GM19023 (cell line): ENCODE measurements around the gene CPB2.

Experiments used
- ATAC-seq: cut with Tn5 transposase; IDR thresholded peaks from one replicate; pipeline ENCODE4 v1.9.1; 2021; ENCODE audit warnings: mild to moderate bottlenecking, moderate library complexity; ENCODE audit not compliant: unreplicated experiment

The CPB2 gene, protein sequence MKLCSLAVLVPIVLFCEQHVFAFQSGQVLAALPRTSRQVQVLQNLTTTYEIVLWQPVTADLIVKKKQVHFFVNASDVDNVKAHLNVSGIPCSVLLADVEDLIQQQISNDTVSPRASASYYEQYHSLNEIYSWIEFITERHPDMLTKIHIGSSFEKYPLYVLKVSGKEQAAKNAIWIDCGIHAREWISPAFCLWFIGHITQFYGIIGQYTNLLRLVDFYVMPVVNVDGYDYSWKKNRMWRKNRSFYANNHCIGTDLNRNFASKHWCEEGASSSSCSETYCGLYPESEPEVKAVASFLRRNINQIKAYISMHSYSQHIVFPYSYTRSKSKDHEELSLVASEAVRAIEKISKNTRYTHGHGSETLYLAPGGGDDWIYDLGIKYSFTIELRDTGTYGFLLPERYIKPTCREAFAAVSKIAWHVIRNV

DNA sequence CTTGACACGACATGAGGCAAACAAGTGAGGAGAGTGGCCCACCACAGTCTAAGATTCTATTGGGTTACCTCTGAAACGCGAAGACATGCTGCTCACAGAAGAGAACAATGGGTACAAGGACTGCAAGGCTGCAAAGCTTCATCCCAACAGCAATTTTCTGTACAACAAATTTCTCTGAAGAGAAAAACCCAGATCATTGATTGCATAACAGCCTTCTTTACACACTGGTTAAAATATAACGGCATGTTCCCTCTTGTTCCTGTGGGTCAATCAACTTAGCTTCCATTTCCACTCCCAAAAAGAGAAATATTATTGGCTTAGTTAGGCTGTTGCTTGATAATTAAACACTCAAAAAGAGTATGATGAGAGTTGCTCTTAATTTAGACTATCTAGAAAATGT lies at the start of gene CPB2:
TSS of gene CPB2 (minus strand) at position 166 of the 400 bp plus-strand sequence. CDS start at position 142, 24 bp downstream.
- ATAC-seq, result no peak

DNA sequence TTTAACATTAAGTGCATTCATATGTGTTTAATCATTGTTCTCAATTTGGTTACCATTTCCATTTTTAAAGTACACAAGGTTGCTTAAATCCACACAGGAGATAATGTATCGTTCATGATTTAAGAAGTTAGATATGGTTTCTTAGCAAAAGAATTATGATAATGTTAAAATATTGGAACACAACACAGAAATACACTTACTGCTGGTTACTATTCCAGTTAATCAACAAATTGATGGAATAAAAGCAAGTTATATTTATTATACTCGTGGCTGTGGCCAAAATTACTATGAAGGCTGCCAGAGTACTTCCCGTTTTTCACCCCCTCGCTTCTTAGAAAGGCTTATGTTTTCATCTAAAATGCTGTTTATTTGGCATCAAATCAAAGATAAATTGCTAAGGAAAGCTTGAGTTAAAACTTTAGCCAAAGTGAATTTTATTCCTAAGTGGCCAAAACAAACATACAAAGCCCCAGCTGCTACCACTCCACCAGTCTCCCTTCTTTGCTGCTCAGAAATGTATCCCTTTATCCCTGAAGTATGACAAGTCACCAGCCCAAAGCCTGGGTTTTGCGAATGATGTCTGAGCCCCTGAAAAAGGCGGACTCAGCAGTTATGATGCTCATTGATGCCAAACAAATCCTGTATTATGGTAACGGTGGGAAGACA lies 49.4 kb upstream of the CPB2 start:
- ATAC-seq, result no peak

DNA sequence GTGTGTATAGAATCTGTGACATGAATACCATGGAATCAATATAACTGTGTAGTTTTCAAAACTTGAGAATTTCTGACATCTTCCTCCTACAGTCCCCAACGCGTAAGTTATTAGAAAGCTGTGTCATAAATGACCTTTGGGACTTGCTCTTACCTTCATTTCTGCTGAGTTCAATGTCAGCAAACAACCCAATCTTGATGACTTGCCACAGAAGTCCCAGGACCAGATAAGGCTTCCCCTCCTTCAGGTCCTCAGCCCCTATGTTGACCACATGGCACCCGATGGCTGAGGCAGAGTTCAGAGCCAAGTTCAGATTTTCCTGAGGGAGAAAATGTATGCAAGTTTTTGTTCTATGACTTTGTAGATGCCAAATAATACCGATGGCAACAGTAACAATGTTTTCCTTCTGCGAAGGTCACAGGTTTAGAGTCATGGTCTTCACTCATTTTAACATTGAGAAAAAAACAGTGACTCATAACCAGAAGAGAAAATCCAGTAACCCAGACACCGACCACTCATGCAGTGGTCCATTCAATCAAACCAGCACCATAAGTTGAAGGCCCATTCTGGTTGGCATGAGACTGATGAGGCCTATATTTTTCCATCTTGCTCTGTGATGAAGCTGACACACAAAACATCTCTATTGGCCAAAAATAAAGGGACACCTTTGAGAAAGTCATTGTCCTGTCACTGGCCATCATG lies 47.9 kb upstream of the CPB2 start:
- no peak for ATAC-seq

DNA sequence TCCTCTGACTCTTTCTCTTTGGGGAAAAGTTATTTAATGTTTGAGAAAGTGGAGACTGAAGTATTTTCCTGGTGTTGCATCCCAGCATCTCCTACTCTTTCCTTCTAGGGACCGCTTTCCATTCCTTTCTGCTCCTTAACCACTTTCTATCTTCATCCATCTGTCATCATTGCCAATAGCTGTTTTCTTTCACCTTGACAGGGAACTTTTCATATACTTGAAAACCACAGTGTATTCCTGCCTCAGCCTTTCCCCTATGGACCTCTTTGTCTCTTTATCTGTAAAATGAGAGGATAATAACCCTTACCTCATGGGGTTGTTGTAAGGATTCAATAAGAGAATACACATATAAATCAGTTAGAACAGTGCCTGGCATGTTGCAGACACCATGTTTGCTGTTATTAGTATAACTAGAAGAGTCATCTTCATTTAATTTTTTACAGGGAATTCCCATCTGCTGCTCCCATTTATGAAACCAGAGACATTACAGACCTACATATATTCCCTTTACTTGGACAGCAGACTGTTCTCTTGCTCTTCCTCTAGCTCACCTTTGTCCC lies 45.4 kb upstream of the CPB2 start:
- ATAC-seq, result no peak

DNA sequence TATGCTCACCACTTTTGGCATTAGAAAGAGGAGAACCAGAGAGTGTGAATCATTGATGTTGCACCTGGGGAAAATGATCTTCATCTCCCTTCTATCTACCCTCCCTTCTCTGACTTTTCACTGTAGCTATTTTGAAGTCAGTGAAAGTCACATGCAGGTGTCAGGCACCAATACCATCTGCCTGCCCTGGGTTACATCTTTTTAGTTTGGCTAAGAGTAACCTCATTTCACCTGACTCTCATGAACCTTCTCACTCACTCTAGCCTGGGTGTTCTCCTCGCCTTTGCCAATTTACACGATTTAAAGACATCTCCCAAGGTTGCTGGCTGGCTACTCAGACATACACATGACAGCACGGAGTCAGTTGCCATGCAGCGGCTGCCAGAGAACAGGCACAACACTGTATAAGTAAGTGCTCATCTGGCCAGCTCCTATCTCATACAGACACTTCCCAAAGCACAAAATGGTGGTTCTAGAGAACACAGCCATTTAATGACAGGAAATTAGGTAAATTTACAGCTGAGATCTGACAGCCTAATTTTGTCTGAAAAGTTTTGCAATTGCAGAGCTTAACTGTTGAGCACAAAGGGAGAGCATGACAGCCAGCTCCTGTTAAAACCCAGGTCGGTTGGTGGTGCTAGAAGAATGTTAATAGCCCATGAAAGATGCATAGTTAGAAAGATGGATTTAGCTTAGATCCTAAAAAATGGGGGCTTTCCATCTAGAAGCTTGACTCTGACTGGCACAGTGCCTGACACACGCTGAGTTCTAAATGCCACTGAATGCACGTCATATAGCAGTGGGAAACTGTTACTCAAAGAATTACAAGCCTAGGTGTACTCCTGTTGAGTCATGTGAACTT lies 44.7 kb upstream of the CPB2 start:
- no peak for ATAC-seq

DNA sequence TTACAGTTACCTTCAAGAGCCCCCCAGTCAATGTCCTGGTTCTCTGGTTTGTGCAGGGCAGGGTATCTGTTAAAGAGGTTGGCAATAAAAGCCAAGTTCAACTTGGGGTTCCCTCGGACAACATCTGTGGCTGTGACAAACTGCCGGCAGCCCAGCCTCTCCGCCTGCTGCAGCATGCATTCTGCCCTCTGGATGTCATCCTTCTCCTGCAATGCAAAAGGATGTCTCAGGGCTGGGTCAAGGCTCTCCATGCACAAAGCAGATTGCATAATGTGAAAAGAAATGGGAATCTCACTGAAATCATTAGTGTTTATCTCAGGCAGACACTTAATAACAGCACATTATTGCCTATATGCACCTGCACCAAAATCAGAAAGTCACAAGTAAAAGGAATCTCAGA lies 42.1 kb upstream of the CPB2 start:
- no peak for ATAC-seq

DNA sequence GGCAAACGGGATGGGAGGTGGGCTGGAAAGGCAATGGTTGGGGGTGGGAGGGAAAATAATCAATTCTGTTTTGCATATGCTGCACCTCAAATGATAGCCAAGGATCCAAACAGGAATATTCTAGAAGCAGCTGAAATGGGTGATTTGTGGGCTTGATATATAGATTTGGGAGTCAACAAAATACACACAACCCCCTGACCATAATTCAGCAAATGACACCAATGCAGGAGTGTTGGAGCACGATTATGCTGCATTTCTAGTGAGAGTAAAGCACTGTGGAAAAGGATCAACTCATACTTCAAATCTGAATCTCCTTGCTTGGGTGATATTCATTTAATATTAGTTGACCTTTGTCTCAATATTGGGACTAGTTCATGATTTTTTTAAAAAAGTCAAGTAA lies 41.1 kb upstream of the CPB2 start:
- ATAC-seq, result no peak

DNA sequence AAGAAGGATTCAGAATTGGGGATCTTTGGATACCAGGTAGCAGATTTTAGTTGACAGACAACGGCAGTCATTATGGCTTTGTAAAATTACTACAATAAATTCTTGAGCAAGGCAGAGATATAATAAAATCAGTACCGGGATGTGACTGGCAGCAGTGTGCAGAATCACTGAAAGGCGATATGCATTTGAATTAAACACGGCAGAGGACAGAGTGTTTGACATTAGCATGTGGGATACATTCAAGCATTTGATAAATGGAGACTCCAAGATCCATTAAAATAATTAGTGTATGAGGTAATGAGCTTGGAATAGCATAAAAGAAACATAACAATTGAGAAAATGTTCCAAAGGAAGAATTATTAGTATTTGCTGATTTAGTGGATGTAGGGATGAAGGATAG lies 40.3 kb upstream of the CPB2 start:
- no peak for ATAC-seq

DNA sequence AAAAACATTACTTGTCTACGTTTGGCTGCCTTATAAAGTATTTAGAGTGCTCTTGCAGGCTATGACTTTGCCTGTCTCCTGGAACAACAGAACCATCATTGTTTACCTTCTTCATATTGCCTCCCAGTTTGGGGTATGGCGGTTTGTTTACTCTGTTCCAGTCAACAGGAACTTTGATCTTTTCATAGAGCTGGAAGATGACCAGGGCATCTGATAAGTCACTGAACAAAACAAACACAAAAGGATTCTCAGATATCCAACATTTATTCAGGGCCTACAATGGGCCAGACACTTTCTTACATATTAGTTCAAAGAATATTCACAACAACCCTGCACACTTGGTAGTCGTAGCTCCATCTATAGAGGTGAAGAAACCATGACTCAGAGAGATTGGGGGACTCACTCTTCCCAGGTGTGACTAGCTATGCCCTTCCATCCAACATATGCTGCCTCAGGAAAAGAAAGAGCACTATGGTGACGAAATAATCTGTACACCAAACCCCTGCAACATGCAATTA lies 38.4 kb upstream of the CPB2 start:
- ATAC-seq, result no peak

DNA sequence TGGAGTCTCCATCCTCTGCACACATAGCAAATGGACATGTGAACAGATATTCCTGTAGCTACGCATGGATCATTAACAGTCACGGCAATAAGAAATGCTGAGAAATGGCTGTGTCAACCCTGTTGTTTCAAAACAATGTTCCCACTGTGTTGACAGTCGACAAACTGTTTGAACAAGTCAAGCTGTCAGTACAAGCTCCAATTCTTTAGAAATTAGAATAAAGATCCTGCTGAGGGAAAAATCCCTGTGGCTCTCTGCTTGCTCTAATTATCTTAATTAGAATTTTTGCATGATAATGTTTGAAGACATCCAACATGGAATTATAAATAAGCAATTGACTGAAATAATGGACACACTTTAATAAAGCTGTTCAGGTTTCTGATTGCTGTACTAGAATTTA lies 37.9 kb upstream of the CPB2 start:
- ATAC-seq, result no peak

DNA sequence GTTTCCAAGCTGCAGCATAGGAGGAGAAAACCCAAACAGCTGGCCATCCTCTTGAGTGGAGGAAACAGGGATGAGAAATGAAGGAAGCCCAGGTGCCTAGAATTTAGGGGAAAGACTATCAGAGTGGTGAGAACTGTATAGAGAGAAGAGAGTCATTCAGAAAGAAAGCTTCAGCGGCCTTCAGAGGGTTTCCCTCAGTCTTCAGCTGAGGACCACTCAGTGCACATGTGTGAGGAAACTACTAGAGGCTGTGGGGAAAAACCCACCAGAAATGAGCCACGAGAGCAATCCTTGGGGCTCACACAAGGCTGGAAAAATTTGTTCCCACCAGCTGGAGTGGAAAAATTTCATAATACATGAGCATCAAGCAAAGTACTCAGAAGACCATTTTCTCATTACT lies 35.2 kb upstream of the CPB2 start:
- no peak for ATAC-seq

DNA sequence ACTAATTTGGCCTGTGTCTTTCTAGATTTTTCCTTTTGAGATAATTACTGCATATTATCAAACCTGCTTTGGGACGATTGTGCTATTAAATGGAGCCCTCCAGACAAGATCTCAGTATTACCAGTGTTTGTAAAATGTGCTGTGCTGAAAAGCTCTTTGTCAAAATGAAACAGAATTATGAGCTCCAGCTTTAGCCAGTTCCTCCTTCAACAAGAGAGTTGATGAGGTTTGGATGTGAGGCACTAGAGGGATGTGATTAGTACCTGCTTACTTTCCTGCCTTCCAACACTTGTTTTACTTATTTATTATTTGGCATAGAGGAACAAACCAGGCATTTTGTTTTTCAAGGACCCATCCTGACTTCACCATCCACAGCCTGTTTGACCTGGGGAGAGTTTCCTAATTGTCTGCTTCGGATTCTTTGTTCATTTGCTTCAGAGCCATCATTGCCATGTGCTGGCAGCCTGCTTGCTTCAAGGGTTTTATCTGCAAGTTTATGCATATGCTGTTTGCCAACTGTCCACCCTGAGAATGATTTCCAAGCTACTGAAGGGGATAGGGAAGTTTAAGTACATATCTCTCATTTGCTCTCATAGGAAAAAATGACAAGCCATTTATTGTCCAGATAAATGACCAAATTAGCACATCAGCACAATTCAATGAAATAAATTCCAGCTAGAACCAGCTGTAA lies 32.9 kb upstream of the CPB2 start:
- no peak for ATAC-seq

DNA sequence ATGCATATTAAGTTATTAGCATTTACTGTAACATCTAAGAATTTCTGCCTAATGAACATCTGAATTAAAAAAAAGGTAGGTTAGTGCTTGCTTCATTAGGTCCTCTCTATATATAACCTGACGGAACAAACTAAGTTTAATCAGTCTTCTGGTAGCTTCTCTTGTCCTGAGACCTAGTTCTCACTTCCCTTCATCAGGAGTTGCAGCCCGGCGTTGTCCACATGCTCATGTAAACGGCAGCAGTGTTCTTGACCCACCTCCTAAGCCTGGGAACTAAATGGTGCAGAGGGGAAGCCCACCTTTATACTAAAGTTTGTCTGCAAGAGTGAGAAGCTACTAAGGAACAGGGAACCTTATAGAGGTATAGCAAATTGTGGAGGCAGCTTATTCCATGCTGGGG lies 31.9 kb upstream of the CPB2 start:
- no peak for ATAC-seq

DNA sequence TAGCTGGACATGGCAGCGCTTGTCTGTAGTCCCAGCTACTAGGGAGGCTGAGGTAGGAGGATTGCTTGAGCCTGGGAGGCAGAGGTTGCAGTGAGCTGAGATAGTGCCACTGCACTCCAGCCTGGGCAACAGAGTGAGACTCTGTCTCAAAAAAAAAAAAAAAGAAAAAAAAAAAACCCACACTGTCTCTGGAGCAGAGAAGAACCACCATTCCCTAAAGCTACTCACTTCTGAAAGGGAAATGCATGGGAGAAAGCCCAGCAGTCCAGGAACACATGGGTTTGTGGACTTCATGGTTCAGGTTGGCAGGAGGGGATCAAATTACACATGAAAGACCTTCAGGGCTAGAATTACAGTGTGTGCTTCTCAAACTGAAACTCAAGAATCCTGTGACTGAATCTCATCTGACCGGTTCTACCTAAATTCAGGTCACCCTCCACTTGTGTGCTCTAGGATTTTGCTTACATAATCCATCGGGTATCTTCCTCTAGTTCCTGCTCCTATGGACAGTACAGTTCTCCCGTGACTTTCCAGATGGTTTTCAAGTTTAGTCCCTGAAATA lies 30.2 kb upstream of the CPB2 start:
- ATAC-seq, result no peak

DNA sequence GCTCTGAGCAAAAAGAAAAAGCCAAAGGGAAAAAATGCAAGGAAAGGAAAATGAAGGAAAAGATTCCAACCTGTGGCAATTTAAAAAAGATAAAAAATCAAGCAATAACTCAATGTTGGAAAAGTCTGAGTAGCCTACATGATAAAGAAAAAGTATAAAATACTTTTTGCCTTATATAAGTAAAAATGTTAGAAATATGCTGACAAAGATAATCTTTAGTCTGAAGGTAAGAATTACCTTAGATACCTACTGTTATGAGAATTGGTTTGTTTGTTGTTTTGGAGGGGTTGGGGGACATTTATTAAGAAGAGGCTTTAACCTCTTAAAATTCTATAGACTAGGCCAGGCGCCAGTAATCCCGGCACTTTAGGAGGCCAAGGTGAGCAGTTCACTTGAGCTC lies 29.7 kb upstream of the CPB2 start:
- ATAC-seq, result no peak

DNA sequence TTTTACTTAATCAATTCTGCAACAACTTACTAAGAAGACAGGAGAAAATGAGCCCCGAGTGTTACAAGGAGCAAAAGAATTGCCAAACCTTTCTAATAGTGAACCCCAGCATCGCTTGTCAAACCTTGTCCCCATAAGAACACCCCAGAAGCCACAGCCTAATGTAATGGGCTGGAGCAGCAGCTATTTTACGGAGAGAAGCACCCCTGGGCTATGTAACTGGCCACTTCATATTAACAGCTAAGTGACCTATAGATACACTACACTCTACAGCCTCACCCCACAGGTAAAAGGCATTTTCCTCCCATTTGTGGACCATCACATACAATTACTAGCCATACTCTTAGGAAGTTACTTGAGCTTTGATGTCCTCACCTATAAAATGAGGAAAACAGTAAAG lies 27.3 kb upstream of the CPB2 start:
- ATAC-seq, result no peak

DNA sequence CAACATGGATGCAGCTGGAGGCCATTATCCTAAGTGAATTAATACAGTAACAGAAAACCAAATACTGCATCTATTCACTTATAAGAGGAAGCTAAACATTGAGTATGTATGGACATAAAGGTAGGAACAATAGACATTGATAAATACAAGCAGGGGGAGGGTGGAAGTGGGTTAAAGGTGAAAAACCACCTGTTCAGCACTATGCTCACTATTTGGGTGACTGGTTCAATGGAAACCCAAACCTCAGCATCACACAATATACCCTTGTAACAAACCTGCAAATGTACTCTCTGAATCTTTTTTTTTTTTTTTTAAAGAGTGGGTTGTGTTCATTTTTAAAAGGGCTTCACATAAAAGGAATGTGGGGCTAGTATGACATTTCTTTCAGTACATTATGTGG lies 26.9 kb upstream of the CPB2 start:
- ATAC-seq, result no peak

DNA sequence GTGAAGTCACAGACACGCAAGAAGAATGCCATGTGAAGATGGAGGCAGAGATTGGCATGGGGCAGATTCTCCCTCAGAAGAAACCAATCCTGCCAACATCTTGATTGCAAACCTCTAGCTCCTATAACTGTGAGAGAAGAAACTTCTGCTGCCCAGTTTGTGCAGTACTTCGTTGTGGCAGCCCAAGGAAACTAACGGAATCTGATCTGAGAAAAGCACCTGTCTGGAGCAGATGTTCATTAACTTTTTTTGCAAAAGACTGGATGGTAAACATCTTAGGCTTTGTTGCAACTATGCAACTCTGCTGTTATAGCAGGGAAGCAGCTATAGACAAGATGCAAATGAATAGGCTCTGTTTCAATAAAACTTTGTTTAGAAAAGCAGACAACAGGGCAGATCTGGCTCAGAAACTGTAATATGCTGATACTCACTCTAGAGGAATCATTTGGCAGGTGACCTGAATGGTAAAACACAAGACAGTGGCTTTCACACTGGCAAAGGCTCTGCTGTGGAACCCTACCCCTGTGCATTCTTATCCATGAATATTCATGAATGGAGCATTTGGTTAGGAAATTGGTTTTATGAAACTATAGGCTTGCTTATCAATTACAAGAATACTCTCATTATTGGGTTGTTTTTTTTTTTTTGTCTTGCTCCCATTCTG lies 25.3 kb upstream of the CPB2 start:
- ATAC-seq, result no peak

DNA sequence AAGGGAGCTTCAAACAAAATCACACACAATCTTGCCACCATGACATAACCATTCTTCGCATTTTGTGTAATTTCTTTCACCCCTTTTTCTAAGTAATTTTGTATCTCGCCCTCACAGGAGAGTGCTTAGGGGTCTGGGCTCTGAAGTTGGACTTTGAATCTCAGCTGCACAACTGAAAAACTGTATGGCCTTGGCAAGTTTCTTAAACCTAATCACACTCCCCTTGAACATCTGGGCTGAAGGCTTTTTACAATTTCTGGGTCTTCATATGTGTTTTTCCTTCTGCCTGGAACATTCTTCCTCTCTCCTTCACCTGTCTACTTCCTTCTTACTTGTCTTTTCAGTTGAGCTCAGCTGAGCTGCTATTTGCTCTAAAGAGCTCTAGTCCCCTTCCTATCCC lies 24.3 kb upstream of the CPB2 start:
- ATAC-seq, result no peak
